ENCODE results near the gene SPG21.

Gene SPG21

GRCh38 chr15:64975390-64975789 lies 14.3 kb downstream of the SPG21 start:
- TF ChIP-seq SP1 (IDR thresholded peaks at IDR 0.05) (no peak), CTBP1 (IDR thresholded peaks at IDR 0.05; ENCODE audit: borderline replicate concordance) (no peak), FOXM1 (IDR thresholded peaks at IDR 0.05; ENCODE audit: borderline replicate concordance) (no peak), ELF4 (IDR thresholded peaks at IDR 0.05) (no peak)
- CTCF ChIA-PET = no interaction called here
- no peak for DNase-seq (ENCODE audit: extremely low spot score)
- POLR2A ChIA-PET = no interaction called here

GRCh38 chr15:64970698-64971097 lies 19.0 kb downstream of the SPG21 start:
- DNase-seq (ENCODE audit: extremely low spot score) = no peak
- POLR2A ChIA-PET = no interaction called here
- CTCF ChIA-PET = no interaction called here
- no peak for TF ChIP-seq FOXM1 (IDR thresholded peaks at IDR 0.05; ENCODE audit: borderline replicate concordance)
- TF ChIP-seq, protein P1, sequence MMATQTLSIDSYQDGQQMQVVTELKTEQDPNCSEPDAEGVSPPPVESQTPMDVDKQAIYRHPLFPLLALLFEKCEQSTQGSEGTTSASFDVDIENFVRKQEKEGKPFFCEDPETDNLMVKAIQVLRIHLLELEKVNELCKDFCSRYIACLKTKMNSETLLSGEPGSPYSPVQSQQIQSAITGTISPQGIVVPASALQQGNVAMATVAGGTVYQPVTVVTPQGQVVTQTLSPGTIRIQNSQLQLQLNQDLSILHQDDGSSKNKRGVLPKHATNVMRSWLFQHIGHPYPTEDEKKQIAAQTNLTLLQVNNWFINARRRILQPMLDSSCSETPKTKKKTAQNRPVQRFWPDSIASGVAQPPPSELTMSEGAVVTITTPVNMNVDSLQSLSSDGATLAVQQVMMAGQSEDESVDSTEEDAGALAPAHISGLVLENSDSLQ (IDR thresholded peaks at IDR 0.05) = no peak
- TF ChIP-seq SP1 (IDR thresholded peaks at IDR 0.05) = no peak
- no peak for TF ChIP-seq TARDBP (IDR thresholded peaks at IDR 0.05)
- no peak for TF ChIP-seq ARNT (IDR thresholded peaks at IDR 0.05)
- TF ChIP-seq FOXA1 (IDR thresholded peaks at IDR 0.05) = no peak
- TF ChIP-seq L3MBTL2 (conservative IDR thresholded peaks at IDR 0.05) = no peak
- TF ChIP-seq BHLHE40 (IDR thresholded peaks at IDR 0.05; ENCODE audit: borderline replicate concordance) = no peak
- no peak for TF ChIP-seq NFRKB (IDR thresholded peaks at IDR 0.05)
- no peak for TF ChIP-seq CTBP1 (IDR thresholded peaks at IDR 0.05; ENCODE audit: borderline replicate concordance)
- no peak for TF ChIP-seq LEF1 (IDR thresholded peaks at IDR 0.05; ENCODE audit: borderline replicate concordance)
- TF ChIP-seq HDGF (IDR thresholded peaks at IDR 0.05; ENCODE audit: borderline replicate concordance) = no peak
- TF ChIP-seq ELF4 (IDR thresholded peaks at IDR 0.05) = no peak
- TF ChIP-seq FOXK2 (IDR thresholded peaks at IDR 0.05) = no peak
- TF ChIP-seq SUZ12 (IDR thresholded peaks at IDR 0.05) = no peak
- TF ChIP-seq ZNF384 (IDR thresholded peaks at IDR 0.05) = no peak

GRCh38 chr15:64969401-64969800 lies 20.3 kb downstream of the SPG21 start:
- DNase-seq (ENCODE audit: extremely low spot score) = no peak
- TF ChIP-seq, protein P1 (IDR thresholded peaks at IDR 0.05) = no peak
- TF ChIP-seq ELF4 (IDR thresholded peaks at IDR 0.05) = no peak
- no peak for TF ChIP-seq SUZ12 (IDR thresholded peaks at IDR 0.05)
- no peak for TF ChIP-seq TARDBP (IDR thresholded peaks at IDR 0.05)
- no peak for TF ChIP-seq ZNF384 (IDR thresholded peaks at IDR 0.05)
- TF ChIP-seq L3MBTL2 (conservative IDR thresholded peaks at IDR 0.05) = no peak
- TF ChIP-seq CTBP1 (IDR thresholded peaks at IDR 0.05; ENCODE audit: borderline replicate concordance) = no peak
- TF ChIP-seq FOXA1 (IDR thresholded peaks at IDR 0.05) = no peak
- no peak for TF ChIP-seq NFRKB (IDR thresholded peaks at IDR 0.05)
- TF ChIP-seq FOXM1 (IDR thresholded peaks at IDR 0.05; ENCODE audit: borderline replicate concordance) = no peak
- TF ChIP-seq LEF1 (IDR thresholded peaks at IDR 0.05; ENCODE audit: borderline replicate concordance) = no peak
- TF ChIP-seq ARNT (IDR thresholded peaks at IDR 0.05) = no peak
- no peak for TF ChIP-seq HDGF (IDR thresholded peaks at IDR 0.05; ENCODE audit: borderline replicate concordance)
- TF ChIP-seq BHLHE40 (IDR thresholded peaks at IDR 0.05; ENCODE audit: borderline replicate concordance) = no peak
- no peak for TF ChIP-seq SP1 (IDR thresholded peaks at IDR 0.05)
- no peak for TF ChIP-seq FOXK2 (IDR thresholded peaks at IDR 0.05)
- ChIA-PET POLR2A (no interaction called here), CTCF (no interaction called here)

DNA sequence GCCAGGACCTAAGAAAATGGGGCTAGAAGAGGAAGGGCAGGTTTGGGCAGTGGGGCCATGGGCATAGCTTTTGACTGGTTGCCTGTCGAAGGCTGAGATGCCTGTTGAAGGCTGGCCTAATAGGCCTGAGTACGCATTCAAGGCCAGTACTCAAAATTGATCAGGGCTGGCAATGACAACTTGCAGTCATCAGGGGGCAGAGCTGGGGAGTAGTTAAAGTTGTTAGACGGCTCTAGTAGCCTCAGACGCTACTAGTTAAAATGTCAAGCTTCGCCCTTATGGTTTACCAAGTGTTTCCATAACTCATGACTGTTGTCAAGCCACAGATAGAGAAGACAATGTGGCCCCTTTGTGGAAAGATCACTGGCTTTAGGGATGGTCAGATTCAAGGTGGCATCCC lies 28.7 kb downstream of the SPG21 start:
- ChIA-PET CTCF (no interaction called here), POLR2A (no interaction called here)
- no peak for DNase-seq (ENCODE audit: extremely low spot score)
- no peak for TF ChIP-seq ARNT (IDR thresholded peaks at IDR 0.05)
- TF ChIP-seq TARDBP (IDR thresholded peaks at IDR 0.05) = no peak
- TF ChIP-seq ELF4 (IDR thresholded peaks at IDR 0.05) = no peak
- TF ChIP-seq NFRKB (IDR thresholded peaks at IDR 0.05) = no peak
- no peak for TF ChIP-seq BHLHE40 (IDR thresholded peaks at IDR 0.05; ENCODE audit: borderline replicate concordance)
- no peak for TF ChIP-seq CTBP1 (IDR thresholded peaks at IDR 0.05; ENCODE audit: borderline replicate concordance)

DNA sequence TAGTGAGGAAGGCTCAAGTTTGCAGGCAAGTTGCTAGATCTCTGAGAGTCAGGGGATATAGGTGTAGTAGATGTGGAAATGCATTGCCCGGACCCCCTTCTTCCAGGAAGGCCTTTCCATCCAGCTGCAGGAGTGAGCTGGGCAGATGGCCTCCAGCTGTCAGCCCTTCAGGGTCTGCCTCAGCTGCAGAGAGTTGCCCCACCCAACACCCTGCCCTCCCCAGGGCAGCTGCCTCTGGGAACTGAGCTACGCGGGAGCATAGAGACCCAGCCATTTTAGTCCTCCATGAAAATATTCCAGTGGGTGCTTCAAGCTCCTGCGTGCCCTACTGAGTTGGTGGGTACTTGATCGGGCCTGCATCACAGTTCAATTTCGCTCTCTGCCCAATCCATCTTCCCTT lies 29.6 kb downstream of the SPG21 start:
- POLR2A ChIA-PET = no interaction called here
- DNase-seq (ENCODE audit: extremely low spot score) = no peak
- CTCF ChIA-PET = no interaction called here
- TF ChIP-seq ELF4 (IDR thresholded peaks at IDR 0.05) (no peak), CTBP1 (IDR thresholded peaks at IDR 0.05; ENCODE audit: borderline replicate concordance) (no peak), FOXK2 (IDR thresholded peaks at IDR 0.05) (no peak), LEF1 (IDR thresholded peaks at IDR 0.05; ENCODE audit: borderline replicate concordance) (no peak), FOXM1 (IDR thresholded peaks at IDR 0.05; ENCODE audit: borderline replicate concordance) (no peak), HDGF (IDR thresholded peaks at IDR 0.05; ENCODE audit: borderline replicate concordance) (no peak), NFRKB (IDR thresholded peaks at IDR 0.05) (no peak), SUZ12 (IDR thresholded peaks at IDR 0.05) (no peak), ARNT (IDR thresholded peaks at IDR 0.05) (no peak), SP1 (IDR thresholded peaks at IDR 0.05) (no peak), BHLHE40 (IDR thresholded peaks at IDR 0.05; ENCODE audit: borderline replicate concordance) (no peak), L3MBTL2 (conservative IDR thresholded peaks at IDR 0.05) (no peak), FOXA1 (IDR thresholded peaks at IDR 0.05) (no peak), ZNF384 (IDR thresholded peaks at IDR 0.05) (no peak), TARDBP (IDR thresholded peaks at IDR 0.05) (no peak)
- TF ChIP-seq, protein P1 (IDR thresholded peaks at IDR 0.05) = no peak

DNA sequence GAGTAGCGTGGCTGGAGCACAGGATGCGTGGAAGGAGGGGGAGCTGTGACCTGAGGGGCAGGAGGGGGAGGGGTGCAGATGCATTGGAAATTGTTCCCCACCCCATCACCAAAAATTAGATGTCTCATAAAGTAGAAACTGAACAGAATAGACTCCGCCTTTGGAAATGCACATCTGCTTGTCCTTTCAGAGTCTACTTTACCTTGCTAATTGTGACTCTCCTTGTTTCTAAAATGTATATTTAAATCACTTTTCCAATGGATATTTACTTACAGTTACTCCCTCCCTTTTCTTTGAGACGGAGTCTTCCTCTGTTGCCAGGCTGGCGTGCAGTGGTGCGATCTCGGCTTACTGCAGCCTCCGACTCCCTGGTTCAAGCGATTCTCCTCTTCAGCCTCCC lies 30.6 kb downstream of the SPG21 start:
- ChIA-PET POLR2A (no interaction called here), CTCF (no interaction called here)
- TF ChIP-seq ZNF384 (IDR thresholded peaks at IDR 0.05) = no peak
- no peak for TF ChIP-seq L3MBTL2 (conservative IDR thresholded peaks at IDR 0.05)
- no peak for TF ChIP-seq SUZ12 (IDR thresholded peaks at IDR 0.05)
- TF ChIP-seq CTBP1 (IDR thresholded peaks at IDR 0.05; ENCODE audit: borderline replicate concordance) = no peak
- TF ChIP-seq ARNT (IDR thresholded peaks at IDR 0.05) = no peak
- TF ChIP-seq FOXK2 (IDR thresholded peaks at IDR 0.05) = no peak
- TF ChIP-seq FOXM1 (IDR thresholded peaks at IDR 0.05; ENCODE audit: borderline replicate concordance) = no peak
- TF ChIP-seq HDGF (IDR thresholded peaks at IDR 0.05; ENCODE audit: borderline replicate concordance) = no peak
- no peak for TF ChIP-seq NFRKB (IDR thresholded peaks at IDR 0.05)
- no peak for TF ChIP-seq SP1 (IDR thresholded peaks at IDR 0.05)
- TF ChIP-seq LEF1 (IDR thresholded peaks at IDR 0.05; ENCODE audit: borderline replicate concordance) = no peak

More for the DNA sequence above, 30.6 kb downstream of the SPG21 start:
- no peak for DNase-seq (ENCODE audit: extremely low spot score)
